GM18867 (cell line): ENCODE results near the gene DOK7.
"Not testable (repeated sequence)": the region's sequence is repeated elsewhere in the genome, so short reads cannot be mapped to it uniquely, and the experiment has no call there.

Source experiments
- ATAC-seq: cut with Tn5 transposase; IDR thresholded peaks from one replicate; pipeline ENCODE4 v1.9.1; 2021; ENCODE audit warnings: mild to moderate bottlenecking, moderate library complexity; ENCODE audit not compliant: unreplicated experiment

The DOK7 gene

GRCh38 chr4:3529363-3529762, 66.3 kb downstream of the DOK7 start:
- no peak for ATAC-seq

GRCh38 chr4:3530051-3530450, 66.9 kb downstream of the DOK7 start:
- ATAC-seq, result no peak

GRCh38 chr4:3530663-3531254, 67.7 kb downstream of the DOK7 start:
- ATAC-seq, result no peak

DNA sequence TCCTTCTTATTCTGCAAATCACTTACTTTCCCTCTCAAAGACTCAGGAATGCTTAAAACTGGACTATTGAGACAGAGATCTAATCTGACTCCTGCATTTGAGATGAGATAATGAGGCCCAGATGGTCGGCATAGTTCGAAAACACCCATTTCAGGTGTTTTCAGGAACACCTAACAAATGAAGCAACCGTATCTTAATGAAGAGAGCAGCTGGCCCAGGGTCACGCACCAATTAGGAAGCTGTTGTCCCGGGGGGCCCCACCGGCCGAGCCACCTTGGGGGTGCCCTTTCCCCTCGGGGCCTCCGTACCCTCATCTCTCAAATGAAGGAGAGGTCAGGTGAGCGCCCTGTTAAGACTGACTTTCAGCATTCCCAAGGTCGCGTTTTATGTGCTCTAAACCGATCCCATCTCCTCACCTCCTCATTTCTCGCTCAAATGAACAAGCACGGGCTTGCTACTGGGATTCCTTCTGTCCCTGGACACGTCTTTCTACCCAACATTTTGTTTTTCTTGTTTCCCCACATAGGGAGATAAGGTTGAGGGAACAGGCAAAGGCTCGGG, 68.3 kb downstream of the DOK7 start:
- no peak for ATAC-seq

DNA sequence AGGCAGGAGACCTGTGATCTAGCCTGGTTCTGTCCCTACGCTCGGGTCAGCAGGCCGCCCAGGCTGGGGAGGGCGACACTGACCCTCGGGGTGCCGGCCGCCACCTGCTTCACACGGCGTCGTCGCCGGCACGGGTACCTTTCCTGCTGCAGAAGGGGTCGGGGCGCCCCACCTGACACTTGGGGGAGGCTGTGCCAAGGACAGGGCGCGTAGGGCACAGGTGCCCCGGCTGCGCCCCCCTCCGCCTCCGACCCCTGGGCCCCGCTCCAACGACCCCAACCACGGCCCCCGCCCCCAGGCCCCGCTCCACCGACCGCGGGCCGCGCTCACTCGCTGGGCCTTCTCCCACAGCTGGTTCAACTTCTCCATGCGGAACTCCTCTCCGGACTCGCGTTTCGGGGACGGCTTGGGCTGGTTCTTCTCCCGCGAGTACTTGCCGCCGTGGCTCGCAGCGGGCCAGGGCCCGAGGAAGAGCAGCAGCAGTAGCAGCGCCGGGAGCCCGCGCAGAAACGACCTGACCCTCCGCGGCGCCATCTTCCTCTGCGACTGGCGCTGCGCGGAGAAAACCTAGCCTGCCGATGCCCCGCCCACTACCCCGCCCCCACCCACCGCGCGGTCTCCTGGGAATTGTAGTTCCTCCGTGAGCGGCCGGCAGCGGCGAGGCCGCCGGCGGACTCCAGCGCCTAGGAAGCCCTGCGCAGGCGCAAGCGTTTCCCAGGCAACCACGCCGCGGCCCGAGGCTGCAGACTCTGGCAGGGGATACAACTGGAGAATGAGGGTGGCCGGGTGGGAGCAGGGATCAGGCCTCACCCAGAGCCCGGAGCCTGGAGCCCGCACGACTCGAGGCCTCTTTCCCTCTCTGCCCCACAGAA, 69.0 kb downstream of the DOK7 start, which contains the start of gene LRPAP1:
TSS of gene LRPAP1 (minus strand) at position 544 of the 872 bp plus-strand sequence. CDS start at position 534, 10 bp downstream.
- peak; percentile 76 for ATAC-seq

GRCh38 chr4:3532751-3533422, 69.8 kb downstream of the DOK7 start:
- no peak for ATAC-seq

GRCh38 chr4:3533423-3533820, 70.3 kb downstream of the DOK7 start:
- no peak for ATAC-seq

GRCh38 chr4:3535812-3536211, 72.7 kb downstream of the DOK7 start:
- not testable (repeated sequence) for ATAC-seq

- not testable (repeated sequence) for ATAC-seq
These were observed 75.8 kb downstream of the DOK7 start for GRCh38 chr4:3538906-3539305.

- ATAC-seq, result not testable (repeated sequence)
These were observed 80.3 kb downstream of the DOK7 start for GRCh38 chr4:3543415-3543814.
